D721Med (cell line): Measurements from ENCODE around the gene UFD1.
A peak's percentile ranks its signal among the peaks of the same experiment; 100 is the strongest.

ENCODE experiments used
- DNase-seq: peaks from one replicate; pipeline ENCODE4 v3.0.0; 2011; ENCODE audit warnings: low spot score; ENCODE audit not compliant: insufficient read length
- FAIRE-seq: peaks from 2 replicates; lab custom pipeline; 2011; peaks lifted over from hg19 to GRCh38; lab: Jason Lieb, UNC
- CTCF ChIP-seq: IDR thresholded peaks from 2 replicates; pipeline ENCODE4 v1.5.1; 2012; ENCODE audit warnings: mild to moderate bottlenecking, control low read depth; ENCODE audit not compliant: insufficient read depth; ENCODE audit errors: missing control alignments

UFD1 gene

DNA sequence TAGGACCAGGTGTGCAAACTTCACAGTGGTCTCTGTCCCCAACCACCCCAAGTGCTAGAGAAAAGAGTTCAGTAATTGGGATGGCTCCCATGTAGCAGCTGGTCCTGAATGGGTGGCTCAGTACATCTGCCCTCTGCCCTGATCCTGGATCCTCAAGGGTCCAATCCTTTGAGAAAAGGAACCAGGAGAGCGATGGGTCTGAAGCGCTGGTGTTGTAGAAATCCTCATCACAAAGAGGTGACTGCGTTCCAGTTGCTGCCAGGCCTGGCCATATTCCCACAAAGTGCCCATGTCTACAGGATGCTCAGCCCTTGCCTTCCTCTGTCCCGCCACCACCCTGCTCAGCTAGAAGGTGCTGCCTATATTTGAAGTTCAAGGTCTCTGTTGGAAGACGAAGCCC, 25.3 kb downstream of the UFD1 start:
- no peak for FAIRE-seq
- no peak for DNase-seq
- TF ChIP-seq CTCF: no peak

DNA sequence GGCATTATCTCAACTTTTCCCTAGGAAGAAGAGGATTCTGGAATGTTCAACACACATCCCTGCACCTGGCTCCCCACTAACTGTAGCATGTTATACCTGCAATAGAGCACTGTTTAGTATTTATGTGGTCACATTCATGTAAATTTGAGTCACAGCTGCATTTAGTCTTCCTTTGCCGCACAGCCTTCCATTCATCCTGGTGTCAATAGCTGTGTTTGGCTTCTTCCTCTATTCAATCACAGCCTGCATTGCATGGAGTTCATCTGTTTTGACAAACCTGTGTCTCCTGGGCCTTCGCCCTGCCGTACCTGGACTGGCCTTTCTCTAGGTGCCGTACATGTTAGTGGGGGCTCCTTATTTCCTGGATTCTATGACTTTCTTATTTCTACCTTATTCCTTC, 27.4 kb downstream of the UFD1 start:
- no peak for FAIRE-seq
- TF ChIP-seq CTCF: no peak
- DNase-seq: no peak

DNA sequence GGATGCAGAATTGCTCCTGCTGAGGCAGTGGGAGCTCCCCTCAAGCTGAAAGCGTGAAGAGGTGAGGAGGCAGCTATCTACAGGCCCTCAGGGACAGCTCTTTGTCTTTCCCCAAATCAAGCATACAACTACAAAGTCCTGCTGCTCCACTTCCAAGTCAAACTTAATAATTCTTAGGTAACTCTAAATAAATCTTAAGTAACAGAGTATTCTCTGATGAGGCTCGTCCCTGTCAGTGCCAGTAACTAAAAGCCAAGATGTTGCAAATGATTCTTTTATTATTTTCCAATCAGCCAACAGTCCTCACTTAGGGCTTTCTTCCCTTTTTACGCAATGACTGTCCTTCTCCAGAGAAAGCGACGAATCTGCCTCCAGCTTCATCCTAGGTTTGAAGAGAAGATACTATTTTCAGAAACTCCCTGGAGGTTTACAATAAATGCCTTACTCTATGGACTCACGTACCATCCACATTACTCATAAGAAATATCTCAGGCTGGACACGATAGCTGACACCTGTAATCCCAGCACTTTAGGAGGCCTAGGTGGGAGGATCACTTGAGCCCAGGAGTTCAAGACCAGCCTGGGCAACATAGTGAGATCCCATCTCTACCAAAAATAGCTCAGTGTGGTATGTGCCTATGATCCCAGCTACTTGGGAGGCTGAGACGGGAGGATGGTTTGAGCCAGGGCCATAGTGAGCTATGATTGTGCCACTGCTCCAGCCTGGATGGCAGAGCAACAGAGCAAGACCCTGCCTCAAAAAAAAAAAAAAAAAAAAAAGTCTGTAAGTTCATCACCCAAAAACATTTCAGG, 28.4 kb downstream of the UFD1 start:
- DNase-seq (no peak), FAIRE-seq (no peak)
- TF ChIP-seq CTCF: no peak

- TF ChIP-seq CTCF: no peak
- FAIRE-seq: no peak
- DNase-seq: no peak
These were observed 29.6 kb downstream of the UFD1 start for GRCh38 chr22:19449422-19449767.

DNA sequence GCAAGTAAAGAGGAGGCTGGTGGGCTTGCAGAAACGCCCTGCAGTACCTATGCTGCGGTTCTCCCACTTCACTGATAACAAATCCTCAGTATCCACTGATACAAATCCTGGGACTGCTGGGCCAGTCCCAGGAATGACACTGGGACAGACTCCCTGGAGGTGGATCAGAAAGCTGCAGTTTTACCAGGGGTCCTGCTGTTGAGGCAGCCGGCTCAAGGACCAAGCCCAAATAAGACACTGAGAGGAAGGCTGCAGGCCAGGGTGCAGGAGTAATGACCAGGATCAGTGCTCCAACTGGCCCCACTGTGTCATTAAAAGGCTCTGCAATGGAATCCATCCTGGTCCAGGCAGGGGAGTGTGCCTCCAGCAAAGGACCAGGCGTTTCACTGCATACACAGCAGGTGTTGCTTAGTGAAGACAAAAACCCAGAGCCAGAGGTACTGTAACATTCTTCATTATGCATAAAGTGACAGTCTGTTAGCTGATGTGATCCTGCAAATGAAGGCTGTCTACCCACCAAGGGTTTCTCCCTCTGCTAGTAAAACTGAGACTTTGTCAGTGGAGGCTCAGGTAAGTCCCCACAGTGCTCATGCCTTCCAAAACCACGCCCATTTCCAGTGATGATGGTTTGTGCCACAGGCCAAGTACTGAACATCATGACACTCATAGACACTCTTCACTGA, 30.1 kb downstream of the UFD1 start:
- no peak for TF ChIP-seq CTCF
- FAIRE-seq (no peak), DNase-seq (no peak)

DNA sequence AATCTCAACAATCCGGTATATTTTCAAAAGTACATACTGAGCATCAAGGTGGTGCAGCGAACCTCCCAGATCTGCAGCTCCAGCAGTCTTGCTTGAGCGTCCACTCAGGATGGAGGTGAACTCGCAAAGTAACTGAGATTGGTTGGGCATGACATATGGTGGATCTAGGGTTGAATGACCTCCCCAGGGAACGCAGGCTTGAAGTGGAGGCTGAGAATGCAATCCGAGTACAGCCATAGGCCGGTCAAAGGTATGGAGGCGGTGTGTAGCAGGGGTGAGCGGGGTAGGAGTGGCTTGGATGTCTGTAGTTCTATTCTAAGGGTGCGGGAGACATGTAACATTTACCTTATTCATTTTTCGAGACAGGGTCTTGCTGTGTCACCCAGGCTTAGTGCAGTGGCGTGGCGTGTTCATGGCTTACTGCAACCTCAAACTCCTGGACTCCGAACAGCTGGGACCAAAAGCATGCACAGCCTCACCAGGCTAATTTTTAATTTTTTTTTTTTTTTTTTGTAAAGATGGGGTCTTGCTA, 30.9 kb downstream of the UFD1 start:
- FAIRE-seq (no peak), DNase-seq (peak; percentile 82)

More for the DNA sequence above, 30.9 kb downstream of the UFD1 start:
- no peak for TF ChIP-seq CTCF
